ENCODE measurements around the gene PEX3.
"Not testable (repeated sequence)": the region's sequence is repeated elsewhere in the genome, so short reads cannot be mapped to it uniquely, and the experiment has no call there.

PEX3 gene

GRCh38 chr6:143449714-143450452, 722 bp upstream of the PEX3 start:
- peak overlapping the region; percentile 81 for H3K27ac ChIP-seq
- TF ChIP-seq, protein P1, sequence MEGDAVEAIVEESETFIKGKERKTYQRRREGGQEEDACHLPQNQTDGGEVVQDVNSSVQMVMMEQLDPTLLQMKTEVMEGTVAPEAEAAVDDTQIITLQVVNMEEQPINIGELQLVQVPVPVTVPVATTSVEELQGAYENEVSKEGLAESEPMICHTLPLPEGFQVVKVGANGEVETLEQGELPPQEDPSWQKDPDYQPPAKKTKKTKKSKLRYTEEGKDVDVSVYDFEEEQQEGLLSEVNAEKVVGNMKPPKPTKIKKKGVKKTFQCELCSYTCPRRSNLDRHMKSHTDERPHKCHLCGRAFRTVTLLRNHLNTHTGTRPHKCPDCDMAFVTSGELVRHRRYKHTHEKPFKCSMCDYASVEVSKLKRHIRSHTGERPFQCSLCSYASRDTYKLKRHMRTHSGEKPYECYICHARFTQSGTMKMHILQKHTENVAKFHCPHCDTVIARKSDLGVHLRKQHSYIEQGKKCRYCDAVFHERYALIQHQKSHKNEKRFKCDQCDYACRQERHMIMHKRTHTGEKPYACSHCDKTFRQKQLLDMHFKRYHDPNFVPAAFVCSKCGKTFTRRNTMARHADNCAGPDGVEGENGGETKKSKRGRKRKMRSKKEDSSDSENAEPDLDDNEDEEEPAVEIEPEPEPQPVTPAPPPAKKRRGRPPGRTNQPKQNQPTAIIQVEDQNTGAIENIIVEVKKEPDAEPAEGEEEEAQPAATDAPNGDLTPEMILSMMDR (conservative IDR thresholded peaks at IDR 0.05), result no peak

- H3K27ac ChIP-seq, result peak overlapping the region; percentile 81
- TF ChIP-seq, protein P1 (conservative IDR thresholded peaks at IDR 0.05), result no peak
Measured at GRCh38 chr6:143451531-143451930, 926 bp downstream of the PEX3 start.

GRCh38 chr6:143457563-143458359, 7.2 kb downstream of the PEX3 start:
- H3K27ac ChIP-seq, result peak overlapping the region; percentile 83
- TF ChIP-seq, protein P1 (conservative IDR thresholded peaks at IDR 0.05), result no peak

GRCh38 chr6:143465546-143465945, 14.9 kb downstream of the PEX3 start:
- TF ChIP-seq, protein P1 (conservative IDR thresholded peaks at IDR 0.05), result no peak

DNA sequence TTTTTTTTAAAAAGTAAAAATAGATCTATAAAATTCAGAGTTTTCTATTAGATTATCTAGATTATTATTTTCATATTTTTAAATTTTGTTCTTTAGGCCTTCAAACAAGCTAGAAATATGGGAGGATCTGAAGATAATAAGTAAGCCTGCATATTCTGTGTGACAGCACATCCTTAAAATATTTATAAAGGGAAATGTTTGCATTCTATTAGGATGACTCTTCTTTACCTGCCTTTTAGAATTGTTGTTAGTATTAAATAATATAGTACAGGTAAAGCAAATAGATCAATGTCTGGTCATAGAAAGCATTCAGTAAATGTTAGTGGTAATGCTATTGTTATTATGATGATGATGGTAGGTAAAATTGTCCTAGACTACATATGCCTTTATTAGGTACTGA, 17.4 kb downstream of the PEX3 start:
- no peak overlapping the region for H3K27ac ChIP-seq
- TF ChIP-seq, protein P1 (conservative IDR thresholded peaks at IDR 0.05), result no peak

More at GRCh38 chr6:143465546-143465945, 14.9 kb downstream of the PEX3 start:
- H3K27ac ChIP-seq, result no peak overlapping the region

DNA sequence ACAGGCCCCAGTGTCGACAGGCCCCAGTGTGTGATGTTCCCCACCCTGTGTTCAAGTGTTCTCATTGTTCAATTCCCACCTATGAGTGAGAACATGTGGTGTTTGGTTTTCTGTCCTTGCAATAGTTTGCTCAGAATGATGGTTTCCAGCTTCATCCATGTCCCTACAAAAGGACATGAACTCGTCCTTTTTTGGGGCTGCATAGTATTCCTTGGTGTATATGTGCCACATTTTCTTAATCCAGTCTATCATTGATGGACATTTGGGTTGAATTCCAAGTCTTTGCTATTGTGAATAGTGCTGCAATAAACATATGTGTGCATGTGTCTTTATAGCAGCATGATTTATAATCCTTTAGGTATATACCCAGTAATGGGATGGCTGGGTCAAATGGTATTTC, 18.2 kb downstream of the PEX3 start:
- not testable (repeated sequence) for H3K27ac ChIP-seq

DNA sequence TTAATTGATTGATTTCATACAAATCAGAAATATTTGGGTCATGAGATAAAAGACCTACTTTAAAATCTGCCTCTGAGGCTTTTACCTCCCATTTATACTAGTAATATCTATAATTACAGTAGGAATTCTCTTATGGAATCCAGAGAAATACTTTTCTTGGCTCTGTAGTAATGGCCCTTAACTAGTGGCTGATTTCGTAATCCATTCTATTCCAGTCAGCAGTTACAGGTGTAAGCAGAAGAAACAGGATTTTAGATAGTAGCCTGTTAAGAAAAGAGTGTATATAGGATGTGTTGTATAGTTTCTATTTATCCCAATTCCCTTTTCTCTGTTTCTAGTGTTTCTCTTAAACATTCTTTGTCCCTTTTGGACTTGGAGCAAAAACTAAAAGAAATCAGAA, 21.2 kb downstream of the PEX3 start:
- H3K27ac ChIP-seq, result no peak overlapping the region
- TF ChIP-seq, protein P1 (conservative IDR thresholded peaks at IDR 0.05), result no peak

GRCh38 chr6:143476545-143476944, 25.9 kb downstream of the PEX3 start:
- no peak overlapping the region for H3K27ac ChIP-seq
- TF ChIP-seq, protein P1 (conservative IDR thresholded peaks at IDR 0.05), result no peak
